HepG2 (cell line): ENCODE measurements around the gene PDE4D. TPM values are rescaled to one million over a fixed set of nuclear protein-coding genes. Genes with fewer than 3 reads are reported as not detected.

Source experiments
- ATAC-seq: fragments of 200-7000 bp; cut with Tn5 transposase; 3 replicates; pipeline ENCODE4 v1.9.1; 2020; ENCODE audit warnings: mild to moderate bottlenecking, moderate library complexity
- BruUV-seq: library from RNA; stranded (reverse); fragments of 400-500 nt; replicated peaks from 2 replicates; lab custom pipeline; 2021; lab: Mats Ljungman, UMichigan
- CTCF ChIA-PET: fragments of 300-600 bp; formaldehyde crosslinking; extraction: SDS; loops from one replicate; lab custom pipeline; 2021; ENCODE audit warnings: low total read pairs, inconsistent platforms, low intra/inter-chr PET ratio; lab: Yijun Ruan, JAX
- POLR2A ChIA-PET: fragments of 350-600 bp; sonication (Branson Sonifier 250); formaldehyde crosslinking; loops from one replicate; lab custom pipeline; 2020; ENCODE audit warnings: antibody characterized with exemption, inconsistent platforms; lab: Yijun Ruan, JAX
- DNase-seq: peaks from one replicate; pipeline ENCODE4 v3.0.0-alpha.2; 2015; ENCODE audit warnings: low spot score
- FAIRE-seq: peaks from 3 replicates; lab custom pipeline; 2011; peaks lifted over from hg19 to GRCh38; lab: Jason Lieb, UNC
- H2AFZ ChIP-seq: one replicate; pipeline ENCODE4 v1.6.1; 2011; ENCODE audit warnings: low read length, inconsistent platforms
- H3K27ac ChIP-seq: fragments of 300-600 bp; 3 replicates; pipeline ENCODE4 v1.8.0; 2011; ENCODE audit warnings: mixed run types, mild to moderate bottlenecking, mixed read lengths, low read length, inconsistent platforms; ENCODE audit not compliant: insufficient read depth; ENCODE audit errors: extremely low read length
- H3K27me3 ChIP-seq, 2 experiments: fragments of 200-600 bp in 1 of 2; 2 replicates in 1 of 2; 3 replicates in 1 of 2; pipeline versions ENCODE4 v1.6.0 to v1.8.0; 2011; ENCODE audit warnings: low read length in 2 of 2, mild to moderate bottlenecking in 2 of 2, moderate library complexity in 2 of 2, inconsistent platforms in 1 of 2; ENCODE audit not compliant: insufficient read depth in 2 of 2, control insufficient read depth in 1 of 2
- H3K36me3 ChIP-seq, 2 experiments: fragments of 200-600 bp in 1 of 2; replicated peaks in 1 of 2; 2 replicates in 1 of 2; 3 replicates in 1 of 2; pipeline versions ENCODE4 v1.5.1 to v1.8.0; 2011; ENCODE audit warnings: low read length in 2 of 2, inconsistent platforms in 1 of 2; ENCODE audit not compliant: insufficient read depth in 2 of 2, control insufficient read depth in 1 of 2
- H3K4me1 ChIP-seq: 2 replicates; pipeline ENCODE4 v1.5.1; 2012; ENCODE audit warnings: low read length, inconsistent platforms; ENCODE audit not compliant: insufficient read depth
- H3K4me2 ChIP-seq: 2 replicates; pipeline ENCODE4 v1.6.0; 2011; ENCODE audit warnings: low read depth, low read length, inconsistent platforms
- H3K4me3 ChIP-seq, 3 experiments: fragments of 200-600 bp in 1 of 3; sonication (generic), shearing (Covaris generic) in 1 of 3; replicated peaks in 1 of 3; 2 replicates each; pipeline ENCODE4 v1.5.1; 2011 to 2016; ENCODE audit warnings: low read length in 3 of 3, inconsistent platforms in 2 of 3, low read depth in 2 of 3, mild to moderate bottlenecking in 2 of 3, control low read depth in 1 of 3, mixed read lengths in 1 of 3; ENCODE audit not compliant: insufficient read depth in 1 of 3
- H3K79me2 ChIP-seq: one replicate; pipeline ENCODE4 v1.6.1; 2011; ENCODE audit warnings: low read length, inconsistent platforms; ENCODE audit not compliant: insufficient read depth
- H3K9ac ChIP-seq: 2 replicates; pipeline ENCODE4 v1.6.0; 2011; ENCODE audit warnings: mild to moderate bottlenecking, low read depth, low read length, inconsistent platforms; ENCODE audit not compliant: insufficient read depth
- H3K9me3 ChIP-seq: 2 replicates; pipeline ENCODE4 v1.5.1; 2012; ENCODE audit warnings: mild to moderate bottlenecking, low read length
- H4K20me1 ChIP-seq: 2 replicates; pipeline ENCODE4 v1.6.0; 2011; ENCODE audit warnings: inconsistent platforms, mild to moderate bottlenecking, low read length, moderate library complexity; ENCODE audit not compliant: insufficient read depth
- ARID3A ChIP-seq: IDR thresholded peaks from 2 replicates; pipeline ENCODE4 v1.6.1; 2012; ENCODE audit warnings: low read depth, low read length, improper control_type of control experiment
- DZIP1 ChIP-seq: sonication (generic); formaldehyde crosslinking; IDR thresholded peaks from 2 replicates; pipeline ENCODE4 v1.5.0; 2020; ENCODE audit warnings: mild to moderate bottlenecking, missing genetic modification reagents
- HMG20B ChIP-seq: conservative IDR thresholded peaks from 2 replicates; pipeline ENCODE4 v1.6.1; 2016; ENCODE audit warnings: missing genetic modification reagents, missing compliant biosample characterization
- NCOR1 ChIP-seq: fragments of 200-600 bp; sonication (generic); IDR thresholded peaks from 2 replicates; pipeline ENCODE4 v1.7.0; 2017; ENCODE audit warnings: antibody characterized with exemption, low read length, borderline replicate concordance
- SALL1 ChIP-seq: sonication (generic); formaldehyde crosslinking; IDR thresholded peaks from 2 replicates; pipeline ENCODE4 v1.8.0; 2022; ENCODE audit warnings: mild to moderate bottlenecking, missing genetic modification reagents
- SIX4 ChIP-seq: sonication (generic); formaldehyde crosslinking; IDR thresholded peaks from 2 replicates; pipeline ENCODE4 v1.4.0; 2020; ENCODE audit warnings: missing genetic modification reagents
- TRIM22 ChIP-seq: fragments of 450-650 bp; IDR thresholded peaks from 2 replicates; pipeline ENCODE4 v1.6.1; 2017
- XRCC5 ChIP-seq: fragments of 200-400 bp; formaldehyde crosslinking; optimal IDR thresholded peaks from 2 replicates; pipeline ENCODE3; 2017; ENCODE audit warnings: mild to moderate bottlenecking, low read length
- ZBTB10 ChIP-seq: sonication (generic); formaldehyde crosslinking; IDR thresholded peaks from 2 replicates; pipeline ENCODE4 v1.4.0; 2020; ENCODE audit warnings: missing genetic modification reagents, borderline replicate concordance
- ZBTB4 ChIP-seq: sonication (generic); formaldehyde crosslinking; IDR thresholded peaks from 2 replicates; pipeline ENCODE4 v1.4.0; 2020; ENCODE audit warnings: missing genetic modification reagents, mild to moderate bottlenecking, borderline replicate concordance
- ZNF230 ChIP-seq: sonication (generic); formaldehyde crosslinking; IDR thresholded peaks from 2 replicates; pipeline ENCODE4 v1.4.0; 2020; ENCODE audit warnings: mild to moderate bottlenecking, missing genetic modification reagents
- WGBS: methylation state at CpG from one replicate; pipeline ENCODE4 v1.1.6; 2017; ENCODE audit warnings: low lambda C conversion rate; 5-methylcytosine and 5-hydroxymethylcytosine counted together
- in situ Hi-C: cut with HindIII; loops from 2 replicates; pipeline ENCODE4 v1.10.0; 2017; ENCODE audit warnings: low pct_unique_long_range_greater_than_20kb; ENCODE audit not compliant: extremely low pct_ligation_motif_present
- intact Hi-C: fragments of 100-400 bp; cut with micrococcal nuclease; formaldehyde crosslinking; loops from one replicate; pipeline ENCODE4 v1.10.0; 2022; ENCODE audit not compliant: unreplicated experiment
- polyA plus RNA-seq, 8 experiments: library from polyadenylated mRNA; depleted of rRNA in 3 of 8; stranded (reverse) in 7 of 8; unstranded in 1 of 8; fragments of >200 nt; fragmentation: Illumina TruSeq in 4 of 8; extraction: Trizol in 4 of 8; gene quantifications; 2 replicates each; pipeline versions ENCODE4 v1.2.1 to v1.2.3, GENCODE V29; 2011 to 2016; ENCODE audit warnings: low read depth in 4 of 8, missing spikeins in 1 of 8, mixed read lengths in 1 of 8; ENCODE audit not compliant: insufficient read depth in 1 of 8
- total RNA-seq, 5 experiments: library from RNA; depleted of rRNA; stranded (reverse); fragments of >200 nt; fragmentation: Illumina TruSeq; extraction: Trizol; gene quantifications; 2 replicates each; pipeline ENCODE4 v1.2.3, GENCODE V29; 2016; ENCODE audit warnings: low read depth in 1 of 5

Gene PDE4D
- total and polyA plus RNA-seq, 2 of the 13 experiments (the other 11 are each of a cell fraction or from before 2014, with no cell fraction given): 7.0 to 12.2 TPM

DNA sequence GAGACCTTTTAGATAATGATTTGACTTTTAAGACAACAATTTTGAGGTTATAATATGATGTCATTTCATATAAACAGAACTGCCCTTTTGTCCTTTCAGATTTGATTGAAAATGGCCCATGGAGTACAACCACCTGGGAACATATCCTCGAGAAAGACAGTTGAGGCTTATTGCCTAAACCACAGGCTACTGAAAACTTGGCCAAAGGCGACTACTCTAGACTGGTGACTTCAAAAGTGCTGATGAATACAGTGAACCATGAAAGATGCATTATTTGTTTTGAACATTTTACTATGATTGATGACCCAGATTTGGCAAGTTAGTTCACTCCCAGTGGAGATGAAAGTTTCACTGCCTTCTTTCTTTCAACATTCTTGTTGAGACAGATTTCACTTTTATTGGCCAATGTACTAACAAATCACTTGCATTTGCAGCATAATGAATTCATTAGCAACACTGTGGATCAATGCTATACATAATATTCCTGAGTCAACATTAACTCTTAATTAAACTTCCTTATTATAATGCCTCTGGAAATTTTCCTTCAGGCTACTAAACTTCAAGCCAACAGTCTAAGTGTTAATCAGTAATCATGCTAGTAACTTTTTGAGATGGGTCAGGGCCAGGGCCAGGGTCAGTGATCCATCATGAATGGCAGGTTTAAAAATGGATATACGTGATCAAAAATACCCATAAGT, 830.4 kb downstream of the PDE4D start:
- peak; percentile 30 for FAIRE-seq
- peaks cover 60% of the 10 kb centered on the region for H3K4me1 ChIP-seq
- no peak for TF ChIP-seq ZNF230 (CRISPR knock-in tag)
- TF ChIP-seq SIX4 (CRISPR knock-in tag): no peak
- no peak for TF ChIP-seq ZBTB4
- TF ChIP-seq HMG20B (CRISPR knock-in tag): no peak
- peak; percentile 69; the same call in 1 of the 2 replicates for TF ChIP-seq SALL1 (CRISPR knock-in tag)
- no peak for TF ChIP-seq ZBTB10 (CRISPR knock-in tag)
- TF ChIP-seq DZIP1: no peak
- 0 out of 2 replicates have a peak, but pooled peaks have one; percentile 13 for TF ChIP-seq NCOR1
- TF ChIP-seq TRIM22: no peak
- TF ChIP-seq XRCC5: no peak
- TF ChIP-seq ARID3A: peak; percentile 49

More for the DNA sequence above, 830.4 kb downstream of the PDE4D start:
- intact Hi-C loops: no loop called here
- no TSS peak for BruUV-seq
- Histone ChIP-seq H3K9ac (no peak overlapping the region), H3K27me3 (no peaks in the 10 kb centered on the region), H3K79me2 (no peaks in the 10 kb centered on the region), H3K36me3 (no peaks in the 10 kb centered on the region), H3K4me3 (peak overlapping the region in 1 of 3 experiments; percentile 32; a peak in 1 of 6 replicates), H3K27ac (peak overlapping the region; percentile 77), H3K4me2 (peak overlapping the region; percentile 36), H2AFZ (no peak overlapping the region), H4K20me1 (no peaks in the 10 kb centered on the region), H3K9me3 (no peaks in the 10 kb centered on the region)
- POLR2A ChIA-PET: no interaction called here
- DNase-seq (peak; percentile 68), ATAC-seq (peak; percentile 79)
- 12% methylated on average over 3 of the region's 3 CpGs for WGBS
- in situ Hi-C loops: no loop called here
- CTCF ChIA-PET: no interaction called here
